Measurements from ENCODE around the gene ACAN.

ACAN gene

DNA sequence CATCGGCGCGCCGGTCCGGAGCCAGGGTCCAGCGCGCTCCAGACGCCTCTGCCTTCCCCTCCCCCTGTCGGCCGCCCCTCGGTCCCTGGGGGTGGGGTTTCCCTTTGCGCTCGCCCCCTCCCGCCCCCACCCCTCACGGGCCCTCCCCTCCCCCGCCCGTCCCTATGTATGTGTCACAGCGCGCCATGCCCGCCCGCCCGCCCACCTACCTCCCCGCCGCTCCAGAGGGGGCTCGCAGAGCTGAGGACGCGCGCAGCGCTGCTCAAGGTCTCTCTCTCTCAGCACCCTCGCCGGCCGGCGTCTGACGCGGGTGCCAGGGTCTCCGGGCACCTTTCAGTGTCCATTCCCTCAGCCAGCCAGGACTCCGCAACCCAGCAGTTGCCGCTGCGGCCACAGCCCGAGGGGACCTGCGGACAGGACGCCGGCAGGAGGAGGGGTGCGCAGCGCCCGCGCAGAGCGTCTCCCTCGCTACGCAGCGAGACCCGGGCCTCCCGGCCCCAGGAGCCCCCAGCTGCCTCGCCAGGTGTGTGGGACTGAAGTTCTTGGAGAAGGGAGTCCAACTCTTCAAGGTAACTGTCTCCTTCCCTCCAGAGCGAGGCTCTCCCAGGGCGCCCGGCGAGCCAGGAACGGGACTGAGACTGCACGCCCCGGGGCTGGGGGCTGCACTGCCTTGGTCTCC is at the start of gene ACAN:
Gene ACAN, plus strand, starts transcription at position 196 of the 679 bp plus-strand sequence. CDS start 32,771 bp downstream, outside the sequence.
- no peak for DNase-seq

DNA sequence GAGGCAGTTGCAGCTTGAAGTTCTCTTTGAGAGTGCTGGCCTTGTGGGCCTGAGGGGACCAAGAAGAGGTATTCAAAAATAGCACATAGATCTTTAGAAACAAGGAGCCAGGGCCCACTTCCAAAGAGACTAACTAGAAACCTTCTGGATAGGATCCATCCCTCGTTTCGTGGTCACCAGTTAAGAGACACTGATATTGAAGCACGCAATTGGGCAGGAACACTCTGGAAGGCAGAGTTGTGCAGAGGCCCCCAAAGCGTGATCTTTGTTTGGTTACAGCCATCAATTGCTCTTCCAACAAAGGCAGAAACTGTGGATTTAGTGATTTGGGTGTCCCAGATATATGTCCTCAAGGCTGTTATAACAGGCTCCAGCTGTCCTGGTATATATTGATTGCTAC is 46.7 kb upstream of the ACAN start:
- DNase-seq, result no peak

- no peak for DNase-seq
Observed at GRCh38 chr15:88756921-88757320, 46.3 kb upstream of the ACAN start.

GRCh38 chr15:88759872-88760271 is 43.4 kb upstream of the ACAN start:
- DNase-seq, result no peak

GRCh38 chr15:88764448-88764847 is 38.8 kb upstream of the ACAN start:
- no peak for DNase-seq

GRCh38 chr15:88765212-88765611 is 38.0 kb upstream of the ACAN start:
- DNase-seq, result no peak

DNA sequence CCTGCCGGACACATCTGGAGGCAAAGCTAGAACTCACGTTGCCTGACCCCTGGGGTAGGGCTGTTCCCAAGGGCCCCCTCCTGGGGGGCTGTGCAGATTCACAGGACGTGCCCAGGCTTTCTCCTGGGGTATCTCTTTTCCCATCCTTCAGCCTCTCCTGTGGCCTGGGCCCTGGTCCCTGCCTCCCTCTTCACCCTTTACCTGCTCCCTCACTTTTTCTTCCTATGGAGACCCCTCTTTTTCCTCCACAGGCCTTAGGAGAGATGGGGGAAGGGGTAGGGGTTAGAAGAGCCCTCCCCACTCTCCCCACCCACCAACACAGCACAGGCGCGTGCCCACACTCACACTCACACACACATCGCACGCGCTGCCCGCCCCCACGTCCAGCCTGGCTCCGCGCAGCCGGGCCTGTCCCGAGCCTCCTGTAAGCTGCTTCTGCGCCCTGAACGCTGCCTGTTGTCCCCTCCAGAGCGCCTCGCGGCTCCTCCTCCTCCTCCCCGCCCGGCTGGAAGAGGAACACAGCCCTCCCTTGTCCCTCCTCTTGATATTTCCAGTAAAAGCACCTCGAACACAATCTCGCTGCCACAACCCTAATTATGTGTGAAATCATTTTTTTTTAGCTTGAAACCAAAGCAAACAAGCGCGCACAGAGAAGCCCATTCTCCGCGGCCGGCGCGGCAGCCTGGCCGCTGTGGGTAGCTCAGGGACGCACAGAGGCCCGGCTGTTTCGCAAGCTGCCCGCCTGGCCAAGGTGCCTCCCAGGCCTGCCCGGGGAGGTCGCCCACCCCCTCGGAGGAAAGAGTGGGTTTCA is 33.9 kb upstream of the ACAN start:
- DNase-seq, result peak in 32 of 58 donors; percentile 2 to 44 (median 18)

GRCh38 chr15:88775776-88776175 is 27.5 kb upstream of the ACAN start:
- no peak for DNase-seq

DNA sequence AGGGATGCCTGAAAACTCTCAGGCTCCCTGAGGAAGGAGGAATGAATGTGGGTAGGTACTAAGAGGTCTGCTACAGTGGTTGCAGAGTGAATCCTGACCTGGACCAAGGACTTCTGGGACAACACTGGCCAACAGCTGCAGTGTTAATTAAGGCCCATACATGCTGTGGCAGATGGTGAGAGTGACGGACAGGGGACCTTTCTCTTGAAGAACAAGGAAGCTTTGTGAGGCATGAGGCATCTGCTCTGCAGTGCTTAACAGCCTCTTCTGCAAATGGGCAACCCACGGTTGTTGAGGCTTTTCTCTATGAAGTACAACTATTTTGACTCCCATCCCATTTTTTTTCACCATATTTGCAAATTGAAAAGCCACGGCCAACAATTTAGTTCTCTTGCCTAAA is 26.6 kb upstream of the ACAN start:
- peak in 31 of 58 donors; percentile 4 to 78 (median 37) for DNase-seq

- no peak for DNase-seq
Observed at GRCh38 chr15:88779944-88780343, 23.3 kb upstream of the ACAN start.

GRCh38 chr15:88782465-88782864 is 20.8 kb upstream of the ACAN start:
- DNase-seq, result no peak

DNA sequence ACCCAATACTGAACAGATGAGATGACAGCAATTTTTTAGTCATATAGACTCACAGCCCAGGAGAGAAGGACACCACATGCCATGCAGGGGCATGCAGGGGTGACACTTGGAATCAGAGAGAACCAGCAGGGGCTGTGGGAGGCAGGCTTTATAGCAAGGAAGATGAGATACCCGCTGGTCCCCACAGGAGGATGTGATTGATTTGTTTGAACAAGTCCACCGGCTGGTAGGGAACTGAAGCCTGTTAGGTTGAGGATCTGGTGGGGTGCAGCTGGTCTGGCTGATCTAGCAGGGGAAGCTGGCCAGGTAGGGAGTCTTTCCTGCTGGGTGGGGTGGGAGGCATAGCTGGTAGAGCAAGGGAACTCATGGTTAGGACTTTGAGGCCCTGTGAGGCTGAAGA is 18.0 kb upstream of the ACAN start:
- no peak for DNase-seq

GRCh38 chr15:88788036-88788435 is 15.2 kb upstream of the ACAN start:
- DNase-seq, result no peak

DNA sequence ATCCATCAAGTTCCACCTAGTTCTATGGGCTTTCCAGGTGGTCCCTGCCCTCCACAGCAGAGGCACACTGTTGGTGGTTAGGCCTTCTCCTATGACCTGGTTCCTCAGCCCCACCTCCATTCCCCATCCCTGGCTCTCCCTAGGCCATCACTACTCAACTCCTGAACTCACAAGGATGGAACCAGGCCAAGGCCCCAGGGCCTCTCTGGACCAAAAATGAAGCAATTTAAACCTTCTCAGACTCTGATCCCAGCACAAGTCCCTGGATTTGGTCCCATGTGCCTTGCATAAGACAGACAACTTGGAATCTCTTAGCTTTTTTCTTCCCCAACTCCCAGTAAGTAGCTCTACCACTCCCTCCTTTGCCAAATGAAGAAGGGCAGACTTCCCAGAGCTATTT is 14.4 kb upstream of the ACAN start:
- peak in 1 of 58 donors; percentile 10 for DNase-seq

GRCh38 chr15:88790486-88790885 is 12.8 kb upstream of the ACAN start:
- no peak for DNase-seq

- DNase-seq, result no peak
Observed at GRCh38 chr15:88791637-88792036, 11.6 kb upstream of the ACAN start.

DNA sequence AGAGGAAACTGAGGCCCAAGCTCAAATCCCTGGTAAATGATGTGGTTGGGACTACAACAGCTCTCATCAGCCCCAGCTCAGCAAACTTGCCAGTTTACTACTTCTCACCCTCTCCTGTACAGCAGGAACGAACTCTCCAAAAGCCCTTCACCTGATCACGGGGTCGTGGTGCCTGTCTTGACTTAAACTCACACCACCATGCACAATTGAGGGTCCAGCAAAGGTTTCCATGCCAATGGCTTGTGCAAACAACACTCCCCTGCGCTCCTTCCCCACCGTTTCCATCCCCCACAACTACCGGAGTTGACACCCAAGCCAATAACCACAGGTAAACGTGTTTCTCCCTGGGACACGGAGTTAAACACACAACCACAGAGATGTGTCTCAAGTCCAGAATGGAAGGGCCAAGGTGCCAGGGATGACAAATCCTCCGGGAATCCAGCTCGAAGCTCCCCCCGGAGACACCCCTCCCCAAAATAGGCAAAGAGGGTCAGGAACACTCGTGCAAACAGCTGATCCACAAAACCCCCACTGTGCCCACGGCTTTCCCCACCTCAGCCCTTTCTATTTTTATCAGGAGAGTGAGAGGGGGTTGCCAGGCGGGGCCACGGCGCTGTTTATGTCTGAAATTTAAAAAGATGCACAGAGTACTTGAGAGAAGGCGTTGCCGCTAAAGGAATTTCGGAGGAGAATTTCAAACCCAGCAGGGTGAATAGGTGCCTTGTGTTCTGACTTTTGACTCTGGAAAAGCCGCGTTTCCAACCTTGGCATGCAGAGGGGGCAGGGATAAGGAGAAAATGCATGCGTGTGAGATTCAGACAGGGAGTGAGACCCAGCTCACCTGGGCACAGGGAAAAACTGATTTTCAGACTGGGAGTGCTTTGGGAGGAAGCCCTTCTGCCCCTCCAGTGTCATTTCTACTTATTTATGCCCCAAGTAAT is 10.6 kb upstream of the ACAN start:
- no peak for DNase-seq

GRCh38 chr15:88794001-88794400 is 9.2 kb upstream of the ACAN start:
- no peak for DNase-seq

GRCh38 chr15:88797663-88798339 is 5.4 kb upstream of the ACAN start:
- no peak for DNase-seq

DNA sequence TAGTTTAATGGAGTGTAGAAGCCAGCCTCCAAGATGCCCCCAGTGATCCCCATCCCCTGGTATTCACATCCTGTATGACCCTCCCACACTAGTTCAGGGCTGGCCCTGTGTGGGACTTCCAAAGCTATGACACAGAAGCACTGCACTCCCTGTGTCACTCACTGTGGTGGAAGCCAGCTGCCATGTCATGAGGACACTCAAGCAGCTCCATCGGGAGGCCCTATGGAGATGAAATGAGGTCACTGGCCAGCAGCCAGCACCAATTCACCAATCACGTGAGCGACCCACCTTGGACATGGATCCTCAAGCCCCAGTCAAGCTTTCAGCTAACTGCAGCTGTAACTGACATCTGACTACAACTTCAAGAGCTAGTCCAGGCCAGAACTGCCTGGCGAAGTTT is 3.9 kb upstream of the ACAN start:
- DNase-seq, result no peak

DNA sequence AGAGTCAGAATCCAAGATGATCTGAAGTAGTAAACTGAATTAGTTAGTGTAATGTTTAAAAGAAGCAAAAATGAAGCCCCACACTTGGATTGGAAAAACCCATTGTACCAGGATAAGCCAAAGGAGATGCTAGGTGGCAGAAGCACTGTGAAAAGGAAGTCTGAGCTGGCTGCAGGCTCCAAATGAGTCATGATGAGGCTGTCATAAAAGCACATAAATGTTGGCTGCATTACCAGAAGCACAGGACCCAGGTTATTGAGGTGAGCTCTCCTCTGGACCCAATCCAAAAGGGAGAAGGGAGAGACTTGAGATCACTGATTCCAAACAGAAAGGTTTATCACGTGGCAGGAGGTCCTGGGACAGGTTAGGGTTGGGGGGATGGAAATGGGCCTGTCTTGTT is 3.2 kb upstream of the ACAN start:
- no peak for DNase-seq
